Calu3 (cell line): ENCODE results near the gene IKZF1. TPM values are rescaled to one million over a fixed set of nuclear protein-coding genes. Genes with fewer than 3 reads are reported as not detected.

Source experiments
- BruUV-seq: library from RNA; stranded (reverse); fragments of 400-500 nt; replicated peaks from 2 replicates; lab custom pipeline; 2021; lab: Mats Ljungman, UMichigan
- CTCF ChIA-PET: fragments of 300-600 bp; sonication (Branson Sonifier 250); formaldehyde crosslinking; loops from one replicate; lab custom pipeline; 2022; ENCODE audit warnings: antibody characterized with exemption; lab: Charles Lee
- DNase-seq: peaks from one replicate; pipeline ENCODE4 v3.0.0; 2022
- H3K27ac Mint-ChIP-seq: one replicate; pipeline ENCODE4 v1.8.0; 2022; ENCODE audit warnings: mixed read lengths; ENCODE audit not compliant: unreplicated experiment
- H3K27me3 Mint-ChIP-seq: one replicate; pipeline ENCODE4 v1.8.0; 2022; ENCODE audit warnings: mixed read lengths; ENCODE audit not compliant: unreplicated experiment
- H3K36me3 Mint-ChIP-seq: one replicate; pipeline ENCODE4 v1.8.0; 2022; ENCODE audit warnings: mild to moderate bottlenecking, moderate library complexity, mixed read lengths; ENCODE audit not compliant: insufficient read depth, unreplicated experiment
- H3K4me1 Mint-ChIP-seq: one replicate; pipeline ENCODE4 v1.8.0; 2022; ENCODE audit warnings: mild to moderate bottlenecking, low read depth, mixed read lengths; ENCODE audit not compliant: unreplicated experiment
- H3K4me3 Mint-ChIP-seq: one replicate; pipeline ENCODE4 v1.8.0; 2022; ENCODE audit warnings: mild to moderate bottlenecking, low read depth, moderate library complexity, mixed read lengths; ENCODE audit not compliant: unreplicated experiment
- H3K9me3 Mint-ChIP-seq: one replicate; pipeline ENCODE4 v1.8.0; 2022; ENCODE audit warnings: low read depth, mixed read lengths; ENCODE audit not compliant: unreplicated experiment
- intact Hi-C: fragments of 100-400 bp; cut with micrococcal nuclease; formaldehyde crosslinking; loops from one replicate; pipeline ENCODE4 v1.10.0; 2022; ENCODE audit not compliant: unreplicated experiment
- total RNA-seq: library from RNA; stranded (reverse); gene quantifications from 2 replicates; pipeline ENCODE4 v1.2.3, GENCODE V29; 2022
- TF ChIP-seq, protein P1 (sequence below): fragments of 200-600 bp; IDR thresholded peaks from one replicate; pipeline ENCODE4 v1.8.0; 2022; ENCODE audit warnings: antibody characterized with exemption; ENCODE audit not compliant: unreplicated experiment

The IKZF1 gene
- total RNA-seq, 1 experiment from 2014 or later: 0.28 TPM

DNA sequence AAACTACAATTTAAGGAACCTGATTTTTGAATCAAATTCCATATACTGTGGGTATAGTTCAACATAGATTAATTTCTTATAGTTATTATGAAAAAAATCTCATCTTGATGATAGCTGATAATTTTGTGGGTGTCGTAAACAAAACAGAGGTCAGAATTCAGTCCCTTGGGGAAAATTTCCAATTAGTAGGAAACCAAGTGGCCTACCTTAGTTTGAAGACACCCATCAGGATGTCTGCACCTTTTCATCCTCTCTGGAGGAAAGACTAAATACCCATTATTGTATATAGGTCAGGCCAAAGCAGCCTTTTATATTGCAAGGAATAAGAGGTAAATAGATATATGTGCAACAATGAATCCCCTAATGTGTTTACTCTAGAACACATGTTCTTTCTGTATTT, 6.4 kb downstream of the IKZF1 start:
- H3K27ac Mint-ChIP-seq: no peak overlapping the region
- no peaks in the 10 kb centered on the region for H3K9me3 Mint-ChIP-seq
- no TSS peak for BruUV-seq

GRCh38 chr7:50312250-50313162, 8.0 kb downstream of the IKZF1 start:
- CTCF ChIA-PET: no interaction called here
- DNase-seq: no peak
- Mint-ChIP-seq H3K36me3 (no peaks in the 10 kb centered on the region), H3K9me3 (no peaks in the 10 kb centered on the region), H3K4me1 (no peaks in the 10 kb centered on the region), H3K27me3 (peaks cover 87% of the 10 kb centered on the region), H3K4me3 (no peak overlapping the region), H3K27ac (no peak overlapping the region)
- intact Hi-C loops: no loop called here
- TF ChIP-seq, protein P1, sequence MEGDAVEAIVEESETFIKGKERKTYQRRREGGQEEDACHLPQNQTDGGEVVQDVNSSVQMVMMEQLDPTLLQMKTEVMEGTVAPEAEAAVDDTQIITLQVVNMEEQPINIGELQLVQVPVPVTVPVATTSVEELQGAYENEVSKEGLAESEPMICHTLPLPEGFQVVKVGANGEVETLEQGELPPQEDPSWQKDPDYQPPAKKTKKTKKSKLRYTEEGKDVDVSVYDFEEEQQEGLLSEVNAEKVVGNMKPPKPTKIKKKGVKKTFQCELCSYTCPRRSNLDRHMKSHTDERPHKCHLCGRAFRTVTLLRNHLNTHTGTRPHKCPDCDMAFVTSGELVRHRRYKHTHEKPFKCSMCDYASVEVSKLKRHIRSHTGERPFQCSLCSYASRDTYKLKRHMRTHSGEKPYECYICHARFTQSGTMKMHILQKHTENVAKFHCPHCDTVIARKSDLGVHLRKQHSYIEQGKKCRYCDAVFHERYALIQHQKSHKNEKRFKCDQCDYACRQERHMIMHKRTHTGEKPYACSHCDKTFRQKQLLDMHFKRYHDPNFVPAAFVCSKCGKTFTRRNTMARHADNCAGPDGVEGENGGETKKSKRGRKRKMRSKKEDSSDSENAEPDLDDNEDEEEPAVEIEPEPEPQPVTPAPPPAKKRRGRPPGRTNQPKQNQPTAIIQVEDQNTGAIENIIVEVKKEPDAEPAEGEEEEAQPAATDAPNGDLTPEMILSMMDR: no peak
- no TSS peak for BruUV-seq

More for the DNA sequence above, 6.4 kb downstream of the IKZF1 start:
- H3K4me1 Mint-ChIP-seq: no peaks in the 10 kb centered on the region
- TF ChIP-seq, protein P1: no peak
- no peak overlapping the region for H3K4me3 Mint-ChIP-seq
- peaks cover 90% of the 10 kb centered on the region for H3K27me3 Mint-ChIP-seq
- H3K36me3 Mint-ChIP-seq: no peaks in the 10 kb centered on the region
- intact Hi-C loops: no loop called here
- CTCF ChIA-PET: interaction anchor here (1.5 kb wide), 1 partner anchor 17 kb away, joined by 3 read pairs; no protein-coding TSS in a partner anchor
- DNase-seq: no peak

DNA sequence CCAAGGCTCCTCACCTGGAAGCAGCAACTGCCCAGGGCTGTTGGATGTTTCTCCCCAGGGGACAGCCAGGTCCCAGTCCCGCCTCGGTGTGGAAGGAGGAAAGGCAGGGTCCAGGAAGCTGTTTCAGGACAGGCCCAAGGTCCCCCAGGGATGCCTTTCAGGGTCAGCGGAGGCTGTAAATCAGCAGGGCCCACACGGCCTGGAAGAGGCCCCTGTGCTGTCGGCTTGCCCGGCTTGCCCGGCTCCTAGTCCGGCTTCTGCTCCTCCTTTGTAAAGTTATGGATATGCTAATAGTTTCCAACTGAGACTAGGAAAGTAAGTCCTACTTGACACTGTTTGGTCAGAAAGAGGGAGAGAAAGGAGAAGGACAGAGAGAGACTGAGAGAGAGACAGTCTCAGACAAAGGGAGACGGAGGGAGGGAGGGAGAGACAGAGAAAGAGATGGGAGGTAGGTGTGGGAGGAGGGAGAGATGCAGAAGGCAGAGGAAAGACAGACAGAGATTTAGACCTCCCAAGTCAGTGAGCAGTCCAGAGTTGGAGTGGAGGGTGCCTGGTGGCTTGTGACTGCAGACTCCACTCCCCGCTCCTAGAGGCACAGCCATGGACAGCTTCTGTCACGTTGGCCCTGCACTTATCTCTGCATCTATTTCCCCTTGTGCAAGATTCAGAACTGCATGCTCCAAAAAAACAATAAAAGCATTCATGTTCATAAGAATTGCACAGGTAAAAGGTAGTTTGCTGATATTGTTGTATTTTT, 10.5 kb downstream of the IKZF1 start:
- TF ChIP-seq, protein P1: no peak
- no TSS peak for BruUV-seq

DNA sequence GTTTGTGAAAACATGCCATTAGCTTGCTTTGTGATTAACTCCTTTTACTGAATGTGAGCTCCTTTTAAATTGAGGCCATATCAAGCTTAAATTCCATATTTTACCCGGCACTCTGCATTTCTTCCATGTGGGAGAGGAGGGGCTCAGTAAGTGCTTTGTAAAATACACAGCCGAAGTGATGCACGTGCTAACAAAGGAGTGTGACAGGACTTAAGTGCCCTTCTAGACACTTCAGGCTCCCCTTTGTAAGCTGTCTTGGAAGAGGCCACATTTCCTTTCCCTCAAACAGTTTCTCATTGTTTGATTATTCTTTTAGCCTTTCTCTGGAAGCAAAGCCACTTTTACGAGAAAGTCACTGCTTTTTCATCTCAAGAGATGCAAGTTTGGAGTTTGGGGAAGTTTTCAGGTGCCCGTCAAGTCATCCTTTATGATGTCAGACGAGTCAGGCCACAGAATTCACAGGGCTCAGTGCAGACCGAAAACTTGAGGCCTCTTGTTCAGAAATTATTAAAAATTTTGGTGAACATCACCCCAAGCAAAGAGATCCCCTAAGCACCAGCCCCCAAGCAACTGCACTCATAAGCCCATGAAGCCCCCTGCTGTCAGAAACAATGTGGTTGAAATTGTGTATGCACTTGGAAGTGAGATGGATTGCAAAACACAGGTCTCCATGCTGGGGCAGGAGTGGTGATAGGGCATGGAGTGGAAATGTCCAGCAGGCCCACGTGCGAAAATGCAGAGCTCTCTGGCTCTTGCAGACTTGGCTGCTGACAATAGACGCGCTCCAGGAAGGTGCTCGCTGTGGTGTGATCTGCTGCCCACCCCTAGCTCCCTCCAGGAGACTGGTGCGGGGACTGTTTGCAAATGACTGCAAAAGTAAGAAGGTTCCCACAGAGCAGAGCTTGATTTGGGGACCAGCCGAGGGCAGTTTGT, 11.5 kb downstream of the IKZF1 start:
- H3K9me3 Mint-ChIP-seq: no peaks in the 10 kb centered on the region
- intact Hi-C loops: no loop called here
- no peak for DNase-seq
- no peak overlapping the region for H3K27ac Mint-ChIP-seq
- peaks cover 90% of the 10 kb centered on the region for H3K27me3 Mint-ChIP-seq
- H3K4me3 Mint-ChIP-seq: no peak overlapping the region
- no peaks in the 10 kb centered on the region for H3K36me3 Mint-ChIP-seq
- H3K4me1 Mint-ChIP-seq: no peaks in the 10 kb centered on the region
- TF ChIP-seq, protein P1: no peak
- CTCF ChIA-PET: interaction anchor here (0.6 to 0.9 kb wide), 2 partner anchors 19 to 35 kb away, joined by 3 read pairs; no protein-coding TSS in a partner anchor
- no TSS peak for BruUV-seq

More for the DNA sequence above, 10.5 kb downstream of the IKZF1 start:
- peaks cover 87% of the 10 kb centered on the region for H3K27me3 Mint-ChIP-seq
- H3K4me3 Mint-ChIP-seq: no peak overlapping the region
- H3K27ac Mint-ChIP-seq: no peak overlapping the region
- no peaks in the 10 kb centered on the region for H3K4me1 Mint-ChIP-seq
- H3K9me3 Mint-ChIP-seq: no peaks in the 10 kb centered on the region
- DNase-seq: no peak
- H3K36me3 Mint-ChIP-seq: no peaks in the 10 kb centered on the region
- CTCF ChIA-PET: interaction anchor here (0.9 kb wide), 1 partner anchor 25 kb away, joined by 6 read pairs; no protein-coding TSS in a partner anchor
- intact Hi-C loops: no loop called here
